Ectodermal cell (in vitro differentiated cells): ENCODE measurements around the gene CKAP5.

Experiments
- H3K27ac ChIP-seq: 2 replicates; pipeline ENCODE4 v1.7.0; 2013; ENCODE audit warnings: mild to moderate bottlenecking, low read depth, low read length; ENCODE audit not compliant: insufficient read depth, poor library complexity, severe bottlenecking
- H3K27me3 ChIP-seq: 2 replicates; pipeline ENCODE4 v1.7.0; 2013; ENCODE audit warnings: mild to moderate bottlenecking, low read length; ENCODE audit not compliant: insufficient read depth, control insufficient read depth, poor library complexity, severe bottlenecking
- H3K36me3 ChIP-seq: one replicate; pipeline ENCODE4 v1.7.0; 2013; ENCODE audit warnings: low read length; ENCODE audit not compliant: control insufficient read depth, insufficient read depth
- H3K4me1 ChIP-seq: one replicate; pipeline ENCODE4 v1.7.0; 2013; ENCODE audit warnings: low read length; ENCODE audit not compliant: control insufficient read depth, insufficient read depth
- H3K4me3 ChIP-seq: 2 replicates; pipeline ENCODE4 v1.7.0; 2013; ENCODE audit warnings: low read depth, low read length, control low read depth; ENCODE audit not compliant: insufficient read depth
- H3K9me3 ChIP-seq: 2 replicates; pipeline ENCODE4 v1.7.0; 2013; ENCODE audit warnings: mild to moderate bottlenecking, low read length, moderate library complexity; ENCODE audit not compliant: control insufficient read depth
- WGBS, 2 experiments: methylation state at CpG; one replicate each; pipeline ENCODE4 v1.1.7; 2013; ENCODE audit warnings: missing lambda C conversion rate in 2 of 2; 5-methylcytosine and 5-hydroxymethylcytosine counted together

The CKAP5 gene

DNA sequence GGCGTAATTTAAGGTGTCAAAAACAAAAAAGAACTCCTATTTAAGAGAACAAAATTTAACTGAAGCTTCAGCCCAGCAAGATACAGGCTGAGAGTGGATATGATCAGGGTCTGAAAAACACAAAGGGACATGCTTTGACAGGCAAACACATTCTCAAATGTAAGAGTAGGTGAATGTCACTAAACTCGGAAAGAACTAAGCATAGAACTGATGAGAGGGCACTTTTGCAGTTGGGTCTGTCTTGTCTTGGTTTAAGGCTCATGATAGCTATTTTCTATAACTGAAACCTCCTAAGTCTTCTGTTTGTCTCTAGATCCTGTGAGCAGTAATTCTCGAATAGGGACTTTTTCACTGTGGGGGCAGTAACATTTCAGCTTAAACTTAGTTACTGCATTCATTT is 100.1 kb downstream of the CKAP5 start:
- Histone ChIP-seq H3K9me3 (no peaks in the 10 kb centered on the region), H3K27ac (no peak overlapping the region), H3K27me3 (no peaks in the 10 kb centered on the region), H3K4me3 (no peak overlapping the region), H3K4me1 (no peaks in the 10 kb centered on the region), H3K36me3 (peaks cover 88% of the 10 kb centered on the region)
- WGBS, 2 experiments, result 97 to 99% methylated on average over 3 of the region's 3 CpGs

- peaks cover 82% of the 10 kb centered on the region for H3K36me3 ChIP-seq
- WGBS, 2 experiments, result 80 to 97% methylated on average over 1 of the region's 1 CpG
- no peak overlapping the region for H3K27ac ChIP-seq
Observed at GRCh38 chr11:46745328-46745727, 100.8 kb downstream of the CKAP5 start.

DNA sequence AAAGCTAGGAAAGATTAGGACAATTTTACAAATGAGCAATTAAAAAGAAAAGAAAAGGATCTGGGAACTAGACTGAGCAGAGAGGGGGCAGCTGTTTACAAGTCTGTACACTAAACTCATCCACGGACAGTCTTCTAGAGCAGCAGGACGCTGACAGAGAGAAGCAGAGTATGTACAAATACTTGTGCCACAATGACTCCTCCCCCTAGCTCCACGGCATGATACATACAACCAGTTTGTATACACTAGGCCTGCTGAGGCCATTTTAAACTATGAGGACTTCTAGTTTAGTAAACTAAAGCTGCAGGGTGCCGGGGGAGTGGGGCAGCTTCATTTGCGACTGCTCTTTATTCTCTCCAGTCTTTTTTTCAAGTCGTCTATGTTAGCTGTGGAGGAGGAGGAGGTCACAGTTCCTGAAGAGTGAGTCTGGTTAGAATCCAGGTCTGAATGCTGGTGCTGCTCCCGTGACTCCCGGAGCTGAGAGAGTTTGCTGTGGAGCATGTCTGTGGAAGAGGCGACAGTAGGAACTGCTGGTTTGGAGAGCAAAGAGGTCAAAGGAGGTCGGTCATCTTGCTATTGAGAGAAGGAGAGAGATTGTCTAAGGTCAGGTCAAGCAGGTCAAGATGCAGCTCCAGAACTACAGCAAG is 102.3 kb downstream of the CKAP5 start:
- Histone ChIP-seq H3K9me3 (no peaks in the 10 kb centered on the region), H3K4me1 (no peaks in the 10 kb centered on the region), H3K27me3 (no peaks in the 10 kb centered on the region), H3K4me3 (no peak overlapping the region), H3K27ac (no peak overlapping the region), H3K36me3 (peaks cover 68% of the 10 kb centered on the region)
- WGBS, 2 experiments, result 88 to 90% methylated on average over 10 of the region's 10 CpGs

More at GRCh38 chr11:46745328-46745727, 100.8 kb downstream of the CKAP5 start:
- Histone ChIP-seq H3K4me1 (no peaks in the 10 kb centered on the region), H3K27me3 (no peaks in the 10 kb centered on the region), H3K4me3 (no peak overlapping the region), H3K9me3 (no peaks in the 10 kb centered on the region)

- 96% methylated on average over 2 of the region's 2 CpGs for WGBS, 2 experiments
- H3K27ac ChIP-seq, result no peak overlapping the region
- H3K4me3 ChIP-seq, result no peak overlapping the region
- H3K27me3 ChIP-seq, result no peaks in the 10 kb centered on the region
- no peaks in the 10 kb centered on the region for H3K4me1 ChIP-seq
- H3K9me3 ChIP-seq, result no peaks in the 10 kb centered on the region
- H3K36me3 ChIP-seq, result peaks cover 62% of the 10 kb centered on the region
Observed at GRCh38 chr11:46743043-46743442, 103.0 kb downstream of the CKAP5 start.

GRCh38 chr11:46741600-46742484 is 104.2 kb downstream of the CKAP5 start:
- Histone ChIP-seq H3K27me3 (no peaks in the 10 kb centered on the region), H3K9me3 (no peaks in the 10 kb centered on the region), H3K36me3 (peaks cover 50% of the 10 kb centered on the region), H3K27ac (no peak overlapping the region), H3K4me3 (no peak overlapping the region), H3K4me1 (no peaks in the 10 kb centered on the region)
- 86 to 87% methylated on average over 12 of the region's 12 CpGs for WGBS, 2 experiments

DNA sequence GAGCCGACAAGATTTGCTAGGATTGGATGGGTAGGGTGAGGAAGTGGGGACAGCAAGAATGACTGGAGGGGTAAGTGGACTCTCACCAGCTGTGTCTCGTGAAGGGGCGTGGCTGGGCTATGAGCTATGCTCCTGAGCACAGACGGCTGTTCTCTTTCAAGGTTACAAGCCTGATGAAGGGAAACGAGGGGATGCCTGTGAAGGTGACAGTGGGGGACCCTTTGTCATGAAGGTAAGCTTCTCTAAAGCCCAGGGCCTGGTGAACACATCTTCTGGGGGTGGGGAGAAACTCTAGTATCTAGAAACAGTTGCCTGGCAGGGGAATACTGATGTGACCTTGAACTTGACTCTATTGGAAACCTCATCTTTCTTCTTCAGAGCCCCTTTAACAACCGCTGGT is 107.2 kb downstream of the CKAP5 start:
- H3K4me1 ChIP-seq, result no peaks in the 10 kb centered on the region
- WGBS, 2 experiments, result 75 to 80% methylated on average over 6 of the region's 6 CpGs

GRCh38 chr11:46737699-46738098 is 108.4 kb downstream of the CKAP5 start:
- no peaks in the 10 kb centered on the region for H3K4me1 ChIP-seq
- H3K9me3 ChIP-seq, result no peaks in the 10 kb centered on the region
- 94 to 95% methylated on average over 11 of the region's 11 CpGs for WGBS, 2 experiments
- no peak overlapping the region for H3K4me3 ChIP-seq
- H3K27me3 ChIP-seq, result no peaks in the 10 kb centered on the region
- H3K36me3 ChIP-seq, result peaks cover 11% of the 10 kb centered on the region
- no peak overlapping the region for H3K27ac ChIP-seq

More for the DNA sequence above, 107.2 kb downstream of the CKAP5 start:
- Histone ChIP-seq H3K4me3 (no peak overlapping the region), H3K27me3 (no peaks in the 10 kb centered on the region), H3K9me3 (no peaks in the 10 kb centered on the region), H3K36me3 (peaks cover 23% of the 10 kb centered on the region), H3K27ac (no peak overlapping the region)

DNA sequence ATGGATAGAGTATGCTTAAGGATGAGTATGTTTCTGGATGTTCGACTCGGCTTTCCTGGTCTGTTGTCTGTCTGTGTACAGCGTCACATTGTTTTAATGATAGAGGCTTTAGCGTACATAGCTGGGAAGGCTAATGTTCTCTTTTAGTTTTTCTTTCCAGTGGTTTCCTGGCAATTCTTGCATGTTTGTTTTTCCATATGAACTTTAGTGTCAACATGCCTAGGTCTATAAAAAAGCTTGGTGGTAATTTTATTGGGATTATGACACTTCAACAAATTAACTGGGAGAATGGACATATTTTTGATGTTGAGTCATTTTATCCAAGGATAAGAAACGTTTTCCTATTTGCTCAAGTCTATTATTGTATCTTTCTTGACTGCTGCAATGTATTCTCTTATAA is 109.5 kb downstream of the CKAP5 start:
- WGBS, 2 experiments, result 88 to 92% methylated on average over 5 of the region's 5 CpGs
- Histone ChIP-seq H3K36me3 (peaks cover under 1% of the 10 kb centered on the region), H3K4me1 (no peaks in the 10 kb centered on the region), H3K27me3 (no peaks in the 10 kb centered on the region), H3K9me3 (no peaks in the 10 kb centered on the region), H3K27ac (no peak overlapping the region), H3K4me3 (no peak overlapping the region)

GRCh38 chr11:46736146-46736545 is 109.9 kb downstream of the CKAP5 start:
- no peaks in the 10 kb centered on the region for H3K27me3 ChIP-seq
- no peaks in the 10 kb centered on the region for H3K36me3 ChIP-seq
- H3K9me3 ChIP-seq, result no peaks in the 10 kb centered on the region
- H3K4me1 ChIP-seq, result no peaks in the 10 kb centered on the region
- no peak overlapping the region for H3K4me3 ChIP-seq
- 91 to 95% methylated on average over 7 of the region's 7 CpGs for WGBS, 2 experiments
- no peak overlapping the region for H3K27ac ChIP-seq

- Histone ChIP-seq H3K27me3 (no peaks in the 10 kb centered on the region), H3K9me3 (no peaks in the 10 kb centered on the region), H3K36me3 (no peaks in the 10 kb centered on the region), H3K4me1 (no peaks in the 10 kb centered on the region), H3K27ac (no peak overlapping the region), H3K4me3 (no peak overlapping the region)
- WGBS, 2 experiments, result 65 to 92% methylated on average over 1 of the region's 1 CpG
Observed at GRCh38 chr11:46733234-46733633, 112.8 kb downstream of the CKAP5 start.
